ENCODE data around the gene STXBP5.
"Not testable (repeated sequence)": the region's sequence is repeated elsewhere in the genome, so short reads cannot be mapped to it uniquely, and the experiment has no call there.

The STXBP5 gene

DNA sequence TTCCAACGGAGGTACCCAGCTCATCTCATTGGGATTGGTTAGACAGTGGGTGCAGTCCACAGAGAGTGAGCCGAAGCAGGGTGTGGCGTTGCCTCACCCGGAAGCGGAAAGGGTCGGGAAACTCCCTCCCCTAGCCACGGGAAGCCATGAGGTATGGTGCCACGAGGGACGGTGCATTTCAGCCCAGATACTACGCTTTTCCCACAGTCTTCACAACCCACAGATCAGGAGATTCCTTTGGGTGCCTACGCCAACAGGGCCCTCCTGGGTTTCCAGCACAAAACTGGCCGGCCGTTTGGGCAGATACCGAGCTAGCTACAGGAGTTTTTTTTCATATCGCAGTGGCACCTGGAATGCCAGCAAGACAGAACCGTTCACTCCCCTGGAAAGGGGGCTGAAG lies 46.9 kb downstream of the STXBP5 start:
- DNase-seq, result no peak

DNA sequence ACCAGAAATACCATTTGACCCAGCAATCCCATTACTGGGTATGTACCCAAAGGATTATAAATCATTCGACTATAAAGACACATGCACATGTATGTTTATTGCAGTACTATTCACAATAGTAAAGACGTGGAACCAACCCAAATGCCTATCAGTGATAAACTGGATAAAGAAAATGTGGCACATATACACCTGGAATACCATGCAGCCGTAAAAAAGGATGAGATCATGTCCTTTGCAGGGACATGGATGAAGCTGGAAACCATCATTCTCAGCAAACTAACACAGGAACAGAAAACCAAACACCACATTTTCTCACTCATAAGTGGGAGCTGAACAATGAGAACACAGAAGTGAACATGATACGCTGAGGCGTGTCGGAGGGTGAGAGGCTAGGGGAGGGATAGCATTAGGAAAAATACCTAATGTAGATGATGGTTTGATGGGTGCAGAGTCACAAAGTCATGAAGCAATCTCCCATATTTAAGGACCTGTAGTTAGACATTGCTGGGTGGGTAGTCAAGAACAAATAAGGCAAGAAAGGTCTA lies 50.8 kb downstream of the STXBP5 start:
- not testable (repeated sequence) for DNase-seq

DNA sequence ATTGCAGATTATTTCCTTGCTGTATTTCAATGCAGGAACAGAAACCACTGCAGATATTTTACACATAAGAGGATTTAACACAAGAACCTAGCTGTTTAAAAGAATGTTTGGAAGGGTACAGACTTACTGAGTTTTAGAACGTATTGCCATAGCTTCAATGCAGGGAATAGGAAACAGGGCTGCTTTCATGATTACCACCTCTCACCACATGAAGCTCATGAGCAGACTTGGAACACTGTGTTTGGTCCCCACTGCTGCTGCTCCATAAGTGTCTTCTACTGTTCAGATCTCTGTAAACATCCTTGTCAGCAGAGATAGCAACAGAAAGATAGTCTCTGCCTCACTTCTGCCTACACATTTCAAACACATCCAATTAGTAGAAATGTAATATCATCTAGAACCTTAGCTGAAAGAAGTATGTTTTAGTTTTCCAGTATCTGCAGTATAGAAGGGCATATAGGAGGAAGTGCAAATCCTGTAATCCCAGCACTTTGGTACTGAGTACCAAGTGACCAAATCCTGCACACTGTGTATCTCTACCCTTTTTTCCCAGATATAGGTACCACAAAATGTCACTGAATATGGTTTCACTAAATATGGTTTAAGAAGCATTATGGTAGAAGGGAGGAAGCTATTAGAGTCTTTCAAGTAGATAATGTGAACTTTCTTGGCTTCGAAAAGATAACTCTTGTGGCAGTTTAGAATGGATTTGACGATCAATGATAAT lies 51.9 kb downstream of the STXBP5 start:
- DNase-seq, result no peak

DNA sequence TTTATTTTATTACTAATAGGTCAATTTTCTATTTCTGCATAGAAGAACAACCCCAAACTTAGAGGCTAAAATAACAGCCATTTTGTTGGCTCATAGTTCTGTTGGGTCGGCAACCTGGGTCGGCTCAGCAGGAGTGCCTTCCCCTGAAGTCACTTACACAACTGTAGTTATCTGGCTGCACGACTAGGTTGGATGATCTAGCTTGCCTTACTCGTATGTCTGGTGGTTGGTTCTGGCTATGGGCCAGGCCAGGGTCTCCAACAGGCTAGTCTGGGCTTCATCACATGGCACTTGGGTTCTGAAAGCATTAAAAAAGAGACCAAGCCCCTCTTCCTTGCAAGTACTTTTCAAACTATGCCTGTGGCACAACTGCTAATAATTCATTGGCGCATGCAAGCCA lies 53.5 kb downstream of the STXBP5 start:
- DNase-seq, result no peak

DNA sequence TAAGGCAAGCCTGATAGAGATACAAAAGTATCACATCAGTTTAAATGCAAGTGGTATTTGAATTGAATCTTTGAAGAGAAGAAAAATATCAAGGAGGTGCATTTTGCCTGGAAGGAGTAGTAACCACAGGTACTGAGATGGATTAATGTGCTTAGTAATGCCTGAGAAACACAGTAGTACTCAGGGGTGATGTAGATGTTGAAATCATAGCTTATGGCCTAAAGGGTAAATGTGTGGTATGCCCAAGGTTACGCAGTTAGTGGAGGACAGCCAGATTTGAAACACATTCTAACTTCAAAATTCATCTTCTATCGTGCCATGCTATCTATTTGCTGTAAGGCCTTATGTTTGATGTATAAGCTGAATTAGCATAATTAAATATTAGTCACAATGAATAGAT lies 55.9 kb downstream of the STXBP5 start:
- no peak for DNase-seq

DNA sequence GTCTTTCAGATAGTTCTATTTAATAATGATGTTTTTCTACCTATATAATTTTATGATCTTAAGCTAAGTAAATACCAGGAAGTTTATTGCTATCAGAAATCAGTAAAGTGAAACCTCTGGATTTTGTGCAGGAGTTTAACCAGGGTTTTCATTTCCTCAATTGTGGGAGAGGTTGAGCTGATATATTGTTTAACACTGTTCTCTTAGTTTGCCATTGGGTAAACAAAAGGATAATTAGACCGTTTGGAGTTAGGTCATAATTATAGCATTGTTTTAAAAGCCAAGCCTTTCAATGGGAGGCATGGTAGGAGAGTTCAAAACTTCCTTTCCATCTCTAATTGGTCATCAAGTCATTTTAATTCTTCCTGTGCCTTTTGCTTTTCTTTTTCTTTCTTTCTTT lies 58.7 kb downstream of the STXBP5 start:
- no peak for DNase-seq

DNA sequence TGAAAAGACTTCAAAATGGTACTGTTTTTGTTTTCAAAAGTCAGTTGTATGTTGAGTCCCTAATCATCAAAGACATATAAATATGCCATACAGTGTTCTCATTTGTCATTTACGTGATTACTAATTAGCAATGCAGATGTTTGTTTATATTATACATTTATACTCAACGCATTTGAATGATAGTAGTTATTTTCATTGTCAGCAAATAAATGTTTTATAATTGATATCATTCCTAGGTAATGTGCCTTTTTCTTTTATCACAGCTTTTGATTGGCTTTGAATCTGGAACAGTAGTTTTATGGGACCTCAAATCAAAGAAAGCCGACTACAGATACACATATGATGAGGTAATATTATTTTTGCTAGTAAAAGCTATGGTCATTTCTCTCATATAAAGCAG lies 62.6 kb downstream of the STXBP5 start:
- DNase-seq, result no peak

DNA sequence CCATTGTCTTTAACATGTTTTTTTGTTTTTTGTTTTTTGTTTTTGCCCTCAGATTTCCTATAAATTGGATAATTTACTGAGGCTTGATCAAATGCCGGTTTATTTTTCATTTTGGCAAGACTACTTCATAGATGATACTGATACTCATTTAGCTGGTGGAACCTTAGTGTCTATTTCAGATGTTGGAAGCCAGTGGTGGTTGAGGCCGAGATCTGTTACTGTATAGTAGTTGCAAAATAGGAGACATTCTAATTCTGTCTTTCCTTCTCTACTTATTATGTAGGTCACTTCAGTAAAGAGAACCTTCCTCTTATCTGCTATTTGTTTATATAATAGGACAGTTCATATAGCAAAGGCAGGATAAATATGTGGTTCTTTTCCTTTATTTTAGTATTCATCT lies 63.4 kb downstream of the STXBP5 start:
- DNase-seq, result no peak

DNA sequence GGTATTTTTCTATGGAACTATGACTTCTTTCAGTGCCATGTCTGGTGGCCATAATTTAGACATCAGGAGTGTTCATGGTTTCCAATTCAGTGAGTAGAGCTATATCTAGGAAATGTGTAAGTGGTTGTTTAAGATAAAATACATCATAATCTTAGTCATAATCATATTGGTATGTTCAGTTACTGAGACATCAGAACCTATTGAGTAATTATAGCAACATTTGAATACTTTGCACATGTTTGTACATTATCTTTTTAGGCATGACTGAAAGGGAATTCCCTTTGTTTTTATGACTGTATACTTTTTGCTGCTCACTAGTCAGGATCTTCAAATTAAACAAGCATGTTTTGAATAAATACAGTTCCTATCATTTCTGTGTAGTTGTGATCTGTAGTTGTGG lies 64.0 kb downstream of the STXBP5 start:
- no peak for DNase-seq

DNA sequence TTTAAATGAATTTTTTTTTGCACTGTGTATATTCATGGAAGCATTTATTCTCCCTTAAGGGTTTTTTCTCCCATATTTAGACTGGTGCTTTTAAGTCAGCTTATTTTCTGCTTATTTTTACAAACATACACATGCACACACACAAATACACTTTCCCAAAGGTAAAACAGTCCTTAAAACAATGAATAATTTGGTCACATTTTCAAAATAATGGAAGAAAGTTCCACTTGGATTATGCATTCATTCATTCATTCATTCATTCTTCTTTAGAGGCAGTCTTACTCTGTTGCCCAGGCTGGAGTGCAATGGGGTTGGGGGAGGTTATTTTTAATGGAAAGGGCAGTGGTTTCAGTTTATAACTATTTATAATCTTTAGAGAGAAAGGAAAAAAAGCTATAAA lies 69.8 kb downstream of the STXBP5 start:
- DNase-seq, result no peak

DNA sequence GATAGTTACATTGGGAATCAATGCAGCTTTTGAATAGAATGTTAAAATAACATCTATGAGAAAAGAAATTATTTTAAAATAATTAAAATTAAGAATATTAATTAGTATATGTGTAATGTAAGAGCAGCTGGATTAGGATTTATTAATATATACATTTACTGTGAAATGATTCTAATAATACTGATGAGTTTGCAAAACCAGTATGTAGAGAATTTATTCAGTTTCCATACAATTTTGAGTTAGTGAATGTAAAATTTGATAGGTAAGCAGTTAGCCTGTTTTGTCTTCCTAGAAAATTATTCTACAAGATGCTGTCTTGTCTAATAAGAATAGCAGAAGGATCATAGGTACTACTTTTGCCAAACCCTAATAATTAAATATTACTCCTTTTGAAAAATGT lies 70.6 kb downstream of the STXBP5 start:
- no peak for DNase-seq

DNA sequence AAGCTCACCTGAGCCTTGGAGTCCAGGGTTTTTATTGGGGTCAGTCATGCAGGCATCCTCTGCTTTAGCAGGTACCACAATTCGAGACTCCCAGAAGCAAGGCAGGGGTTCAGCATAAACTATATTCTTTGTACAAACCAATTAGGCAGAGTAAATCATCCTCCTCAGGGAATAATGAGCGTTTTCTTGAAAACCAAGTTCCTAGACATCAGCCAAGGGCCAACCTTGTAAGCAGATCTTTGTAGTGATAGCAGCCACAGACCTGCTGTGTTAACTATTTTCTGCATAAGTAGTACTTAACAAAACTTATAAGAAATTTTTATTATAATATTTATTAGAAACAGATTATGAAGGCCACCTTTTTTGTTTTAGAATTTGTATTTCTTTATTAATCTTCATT lies 74.7 kb downstream of the STXBP5 start:
- no peak for DNase-seq

DNA sequence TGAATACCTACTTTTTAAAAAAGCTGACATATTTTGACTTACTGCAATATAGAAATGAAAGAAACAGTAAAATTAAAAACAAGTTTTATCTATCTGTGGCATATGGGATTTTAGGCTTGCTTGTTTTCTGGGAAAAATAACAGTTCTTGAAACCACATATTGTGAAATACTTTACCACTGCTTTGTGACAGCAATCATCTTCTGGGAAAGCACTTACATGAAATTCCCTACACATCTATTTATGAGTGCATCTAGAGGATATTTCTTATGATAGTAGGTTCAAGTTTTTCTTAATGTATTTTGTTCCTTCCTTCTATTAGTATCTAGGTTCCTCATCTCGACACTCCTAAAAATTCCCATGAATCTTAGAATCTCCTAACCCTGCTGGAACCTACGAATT lies 75.2 kb downstream of the STXBP5 start:
- DNase-seq, result no peak

DNA sequence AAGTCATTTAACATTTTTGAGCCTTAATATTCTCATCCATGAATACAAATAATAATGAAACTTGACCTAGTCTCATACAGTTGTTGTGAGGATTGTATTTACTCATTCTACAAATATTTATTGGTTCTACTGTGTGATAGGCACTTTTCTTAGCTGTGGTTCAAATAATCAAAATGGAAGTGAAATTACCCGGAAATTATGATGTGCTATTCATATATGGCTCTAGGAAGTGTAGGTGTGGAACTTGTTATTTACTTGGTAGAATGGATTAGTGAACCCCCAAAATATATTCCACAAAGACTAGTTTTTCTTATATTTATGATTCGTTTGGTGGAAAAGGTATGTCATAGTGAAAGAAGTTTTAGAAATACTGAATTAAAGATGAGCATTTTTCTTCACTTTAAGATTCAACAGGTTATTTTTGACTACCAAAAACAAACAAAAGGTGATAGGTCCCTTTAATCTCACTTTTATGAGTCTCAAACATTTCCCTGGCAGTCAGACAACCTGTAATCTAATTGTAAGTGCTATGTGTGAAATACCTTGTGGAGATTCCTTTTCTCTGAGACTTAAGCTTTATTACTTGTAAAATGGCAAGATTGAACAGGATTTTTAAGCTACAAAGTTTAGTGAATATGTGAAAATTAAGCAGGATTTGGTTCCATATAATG lies 77.8 kb downstream of the STXBP5 start:
- DNase-seq, result no peak

DNA sequence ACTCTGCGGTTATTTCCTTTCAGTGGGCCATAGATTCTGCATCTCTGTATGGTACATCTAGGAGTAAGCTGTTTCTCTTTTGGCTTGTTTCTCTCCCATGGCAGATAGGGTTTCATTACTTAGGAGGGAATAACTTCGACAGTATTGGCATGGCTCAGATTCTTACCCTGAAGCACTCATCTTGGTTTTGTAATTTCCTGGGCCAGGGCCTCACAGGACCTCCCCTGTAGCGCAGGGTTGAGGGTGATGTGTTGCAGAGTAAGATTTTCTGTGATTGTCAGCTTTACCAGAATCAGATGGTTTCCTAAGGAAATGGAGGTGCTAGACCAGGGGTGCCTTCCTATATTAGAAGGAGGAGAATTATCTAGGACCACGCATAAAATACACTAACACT lies 78.3 kb downstream of the STXBP5 start:
- DNase-seq, result no peak

DNA sequence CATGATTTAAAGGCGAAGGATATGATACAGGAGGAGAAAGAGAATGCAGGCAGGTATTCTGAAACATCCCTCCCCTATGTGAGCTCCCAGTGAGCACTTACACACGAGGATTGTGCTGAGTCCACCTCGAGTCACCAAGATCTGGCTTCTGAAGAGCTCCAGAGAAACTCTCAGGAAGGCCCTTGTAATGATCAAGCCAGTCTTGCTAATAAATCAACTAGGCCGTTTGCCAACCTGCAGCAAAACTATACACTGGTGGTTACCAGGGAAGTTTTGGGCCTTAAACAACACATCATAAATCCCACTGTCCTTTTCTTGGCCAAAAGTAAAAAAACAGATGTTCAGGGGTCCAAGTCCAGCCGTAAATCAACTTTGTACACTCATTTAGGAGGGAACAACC lies 79.2 kb downstream of the STXBP5 start:
- DNase-seq, result no peak

DNA sequence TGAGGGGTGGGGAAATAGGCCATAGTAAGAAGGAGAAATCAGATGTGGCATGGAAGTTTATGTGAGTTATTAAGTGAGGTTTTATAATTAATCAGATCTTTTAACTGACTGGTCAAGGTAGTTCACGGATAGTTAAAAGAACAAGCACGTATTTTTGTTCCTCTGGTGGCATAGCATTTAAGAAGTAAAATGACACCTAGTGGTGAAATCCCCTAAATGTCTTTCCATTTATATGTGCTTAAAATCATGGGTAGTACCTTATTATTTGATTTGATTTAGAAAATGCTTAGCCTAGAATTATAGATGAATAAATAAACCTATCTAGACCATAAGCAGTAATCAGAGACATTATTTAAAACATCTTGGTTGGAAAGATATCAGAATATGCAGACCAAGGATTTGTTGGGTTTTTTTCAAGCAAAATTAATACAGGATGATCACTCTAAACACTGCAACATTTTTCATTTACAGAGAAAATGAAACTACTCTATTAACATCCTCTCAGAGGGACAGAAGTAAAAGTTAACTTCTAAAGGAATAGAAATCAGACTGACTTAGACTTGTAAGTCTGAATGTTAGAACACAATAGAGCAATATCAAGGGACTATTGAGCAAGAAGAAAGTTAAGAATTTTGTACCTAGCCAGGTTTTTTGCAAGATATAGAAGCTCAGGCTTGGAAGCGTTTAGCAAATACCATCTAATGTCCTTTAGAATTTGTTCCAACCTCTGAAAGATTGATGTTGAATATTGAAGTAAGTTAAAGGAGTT lies 81.1 kb downstream of the STXBP5 start:
- DNase-seq, result no peak

DNA sequence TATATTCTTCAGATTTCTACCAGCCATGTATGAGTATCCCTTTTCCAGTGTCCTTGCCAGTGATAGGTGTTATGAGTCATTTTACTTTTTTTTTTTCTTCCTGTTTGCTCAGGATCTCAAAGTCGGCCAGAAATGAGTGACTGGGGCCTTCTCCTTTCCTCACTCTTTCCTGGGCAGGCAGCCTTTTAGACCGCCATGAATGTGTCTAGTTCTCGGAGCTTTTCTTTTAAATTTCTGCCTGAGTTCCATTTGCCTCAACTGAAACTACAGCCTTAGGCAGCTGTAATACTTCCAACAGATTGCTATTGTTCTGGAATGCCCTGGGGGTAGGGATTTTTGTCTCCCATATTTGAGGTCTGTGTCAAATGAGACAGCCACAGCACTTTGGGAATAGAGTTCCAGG lies 83.7 kb downstream of the STXBP5 start:
- DNase-seq, result no peak

DNA sequence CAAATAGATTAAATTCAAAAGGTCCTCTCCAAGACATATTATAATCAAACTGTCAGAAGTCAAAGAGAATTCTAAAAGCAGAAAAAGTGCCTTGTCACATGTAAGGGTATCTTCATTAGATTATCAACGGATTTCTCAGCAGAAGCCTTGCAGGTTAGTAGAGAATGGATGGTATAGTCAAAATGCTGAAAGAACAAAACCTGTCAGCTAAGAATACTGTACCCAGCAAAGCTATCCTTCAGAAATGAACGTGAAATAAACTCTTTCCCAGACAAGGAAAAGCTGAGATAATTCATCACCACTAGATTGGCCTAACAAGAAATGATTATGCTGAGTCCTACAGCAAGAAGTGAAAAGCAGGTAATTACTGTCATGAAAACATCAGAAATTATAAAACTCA lies 92.9 kb downstream of the STXBP5 start:
- no peak for DNase-seq

DNA sequence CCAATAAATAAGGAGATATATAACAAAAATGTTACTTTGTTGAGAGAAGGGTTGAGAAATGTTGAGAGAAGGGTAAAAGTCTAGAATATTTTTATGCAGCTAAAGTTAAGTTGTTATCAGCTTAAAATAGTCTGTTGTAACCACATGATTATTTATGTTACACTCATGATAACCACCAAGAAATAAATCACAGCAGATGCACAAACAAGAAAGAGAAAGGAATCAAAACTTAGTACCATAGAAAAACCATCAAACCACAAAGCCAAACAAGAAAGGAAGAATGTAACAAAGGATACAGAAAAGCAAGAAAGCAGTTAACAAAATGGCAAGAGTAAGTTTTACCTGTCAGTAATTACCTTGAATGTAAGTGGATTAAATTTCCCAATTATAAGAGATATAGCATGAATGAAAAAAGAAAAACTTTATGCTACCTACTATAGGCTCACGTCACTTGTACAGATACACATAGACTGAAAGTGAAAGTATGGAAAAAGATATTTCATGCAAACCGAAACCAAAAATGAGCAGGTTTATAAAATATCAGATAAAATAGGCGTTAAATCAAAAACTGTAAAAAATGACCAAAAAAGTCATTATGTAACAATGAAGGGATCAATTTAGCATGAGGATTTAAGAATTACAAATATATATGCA lies 93.6 kb downstream of the STXBP5 start:
- DNase-seq, result no peak

DNA sequence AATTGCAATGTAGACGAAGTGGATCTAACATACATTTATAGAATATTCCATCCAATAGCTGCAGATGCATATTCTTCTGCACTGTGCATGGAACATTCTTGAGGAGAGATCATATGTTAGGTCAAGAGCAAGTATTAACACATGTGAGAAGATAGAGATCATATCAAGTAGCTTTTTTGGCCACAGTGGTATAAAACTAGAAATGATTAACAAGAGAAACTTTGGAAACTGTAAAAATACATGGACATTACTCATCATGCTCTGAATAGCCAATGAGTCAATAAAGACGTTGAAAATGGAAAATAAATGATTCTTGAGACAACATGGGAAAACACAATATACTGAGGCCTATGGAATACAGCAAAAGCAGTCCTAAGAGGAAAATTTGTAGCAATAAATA lies 94.2 kb downstream of the STXBP5 start:
- DNase-seq, result no peak

DNA sequence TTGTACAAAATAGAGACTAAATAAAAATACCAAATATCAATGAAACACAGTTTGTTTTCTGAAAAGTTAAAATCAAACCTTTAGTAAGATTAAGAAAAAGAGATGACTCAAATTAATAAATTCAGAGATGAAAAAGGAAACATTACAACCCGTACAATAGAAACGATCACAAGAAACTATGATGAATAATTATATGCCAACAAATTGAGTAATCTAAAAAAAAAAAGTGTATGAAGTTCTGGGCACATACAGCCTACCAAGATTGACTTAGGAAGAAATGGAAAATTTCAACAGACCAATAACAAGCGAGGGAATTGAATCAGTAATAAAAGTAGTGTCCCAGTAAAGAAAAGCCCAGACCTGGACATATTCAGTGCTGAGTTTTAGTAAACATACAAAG lies 94.8 kb downstream of the STXBP5 start:
- no peak for DNase-seq

DNA sequence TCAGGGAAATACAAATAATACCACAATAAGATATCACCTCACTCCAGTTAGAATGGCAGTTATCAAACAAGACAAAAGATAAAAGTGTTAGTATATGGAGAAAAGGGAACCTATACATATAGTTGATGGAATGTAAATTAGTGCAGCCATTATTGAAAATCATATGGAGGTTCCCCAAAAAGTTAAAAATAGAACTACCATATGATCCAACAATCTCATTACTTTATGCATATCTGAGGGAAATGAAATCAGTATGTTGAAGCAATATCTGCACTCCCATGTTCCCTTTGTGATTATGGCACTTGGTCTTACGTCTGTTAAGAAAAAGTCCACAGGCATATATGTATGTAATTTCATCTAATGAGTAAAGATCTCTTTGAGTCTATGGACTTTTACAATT lies 96.9 kb downstream of the STXBP5 start:
- DNase-seq, result no peak
